D721Med (cell line): ENCODE data around the gene IGF1R.

Experiments used
- DNase-seq: peaks from one replicate; pipeline ENCODE4 v3.0.0; 2011; ENCODE audit warnings: low spot score; ENCODE audit not compliant: insufficient read length
- FAIRE-seq: peaks from 2 replicates; lab custom pipeline; 2011; peaks lifted over from hg19 to GRCh38; lab: Jason Lieb, UNC
- TF ChIP-seq, protein P1 (sequence below): IDR thresholded peaks from 2 replicates; pipeline ENCODE4 v1.5.1; 2012; ENCODE audit warnings: mild to moderate bottlenecking, control low read depth; ENCODE audit not compliant: insufficient read depth; ENCODE audit errors: missing control alignments

The IGF1R gene

GRCh38 chr15:98625614-98626013 lies 22.7 kb upstream of the IGF1R start:
- DNase-seq (no peak), FAIRE-seq (no peak)
- TF ChIP-seq, protein P1, sequence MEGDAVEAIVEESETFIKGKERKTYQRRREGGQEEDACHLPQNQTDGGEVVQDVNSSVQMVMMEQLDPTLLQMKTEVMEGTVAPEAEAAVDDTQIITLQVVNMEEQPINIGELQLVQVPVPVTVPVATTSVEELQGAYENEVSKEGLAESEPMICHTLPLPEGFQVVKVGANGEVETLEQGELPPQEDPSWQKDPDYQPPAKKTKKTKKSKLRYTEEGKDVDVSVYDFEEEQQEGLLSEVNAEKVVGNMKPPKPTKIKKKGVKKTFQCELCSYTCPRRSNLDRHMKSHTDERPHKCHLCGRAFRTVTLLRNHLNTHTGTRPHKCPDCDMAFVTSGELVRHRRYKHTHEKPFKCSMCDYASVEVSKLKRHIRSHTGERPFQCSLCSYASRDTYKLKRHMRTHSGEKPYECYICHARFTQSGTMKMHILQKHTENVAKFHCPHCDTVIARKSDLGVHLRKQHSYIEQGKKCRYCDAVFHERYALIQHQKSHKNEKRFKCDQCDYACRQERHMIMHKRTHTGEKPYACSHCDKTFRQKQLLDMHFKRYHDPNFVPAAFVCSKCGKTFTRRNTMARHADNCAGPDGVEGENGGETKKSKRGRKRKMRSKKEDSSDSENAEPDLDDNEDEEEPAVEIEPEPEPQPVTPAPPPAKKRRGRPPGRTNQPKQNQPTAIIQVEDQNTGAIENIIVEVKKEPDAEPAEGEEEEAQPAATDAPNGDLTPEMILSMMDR = no peak

DNA sequence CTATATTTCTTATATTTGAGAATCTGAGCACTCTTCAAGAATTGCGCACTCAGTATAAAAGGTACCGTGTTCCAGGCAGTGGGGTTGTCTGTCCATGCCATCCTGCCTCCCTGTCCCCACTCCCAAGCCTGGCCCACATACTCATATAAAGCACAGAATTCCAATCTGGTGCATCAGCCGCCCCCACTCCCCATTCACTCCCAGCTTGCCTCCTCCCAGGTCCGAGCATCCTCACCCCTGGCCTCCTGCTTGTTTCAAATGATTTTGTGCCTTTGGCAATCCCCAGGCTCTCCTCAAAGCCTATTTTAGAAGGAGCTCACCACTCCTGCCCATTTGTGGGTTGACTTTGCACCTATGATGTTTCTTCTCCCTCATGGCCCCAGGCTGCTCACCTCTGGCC lies 22.2 kb upstream of the IGF1R start:
- TF ChIP-seq, protein P1 = no peak
- DNase-seq = no peak
- FAIRE-seq = no peak

DNA sequence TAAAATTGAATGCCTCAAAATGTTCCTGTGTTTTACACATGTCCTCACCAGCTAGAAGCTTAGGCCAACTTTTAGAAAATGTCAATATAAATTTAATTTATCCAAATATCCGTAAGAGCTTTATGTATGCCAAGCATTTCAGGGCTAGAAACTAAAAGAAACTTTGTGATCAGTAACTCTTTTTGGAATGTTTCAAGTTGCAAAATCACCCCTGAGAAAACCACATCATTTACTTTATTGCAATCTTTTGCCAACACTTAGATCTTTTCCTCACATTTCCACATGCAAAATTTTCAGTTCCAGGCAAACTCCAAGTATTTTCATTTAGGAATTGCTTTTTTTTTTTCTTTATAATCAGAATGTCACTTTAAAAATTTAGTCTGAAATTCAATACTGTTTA lies 20.1 kb upstream of the IGF1R start:
- FAIRE-seq = no peak

DNA sequence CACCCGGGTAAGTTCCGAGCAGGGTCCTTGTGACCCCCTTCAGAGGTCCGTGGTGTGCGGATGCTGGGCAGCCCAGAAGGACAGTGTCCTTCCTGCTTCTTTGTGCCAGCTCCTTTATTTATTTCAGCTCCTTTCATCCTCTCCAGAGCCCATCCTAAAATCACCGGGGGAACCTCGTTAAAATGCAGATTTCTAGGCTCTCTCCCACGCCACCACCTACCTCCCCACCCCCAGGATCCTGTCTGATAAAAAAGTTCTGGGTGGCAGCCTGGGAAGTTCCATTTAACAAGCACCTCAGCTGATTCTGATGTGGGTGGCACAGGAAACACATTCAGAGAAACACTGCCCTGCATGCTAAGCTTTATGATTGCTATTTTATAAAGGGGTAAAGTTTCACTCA lies 12.5 kb upstream of the IGF1R start:
- DNase-seq = no peak
- FAIRE-seq = no peak
- TF ChIP-seq, protein P1 = no peak

More for the DNA sequence above, 20.1 kb upstream of the IGF1R start:
- TF ChIP-seq, protein P1 = no peak
- DNase-seq = no peak

DNA sequence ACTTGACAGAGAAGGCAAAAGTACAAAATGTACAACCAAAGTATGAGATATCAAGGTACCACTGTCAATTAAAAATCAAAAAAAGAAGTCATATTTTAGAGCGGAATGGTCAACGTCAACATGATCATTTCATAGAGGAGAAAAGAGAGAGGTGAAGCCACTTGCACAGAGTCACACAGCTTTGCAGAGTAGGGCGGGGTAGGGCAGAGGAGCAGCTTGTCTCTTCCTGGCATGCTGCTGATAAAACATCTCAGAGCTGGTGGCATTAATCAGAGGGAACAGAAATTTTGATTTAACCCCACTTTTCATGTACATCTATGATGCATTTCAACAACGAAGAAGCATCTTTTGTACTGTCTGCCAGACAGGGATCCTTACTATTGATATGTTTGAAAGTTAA lies 5.2 kb upstream of the IGF1R start:
- TF ChIP-seq, protein P1 = no peak
- FAIRE-seq = no peak
- no peak for DNase-seq

GRCh38 chr15:98646546-98647025 lies 1.8 kb upstream of the IGF1R start:
- DNase-seq (no peak), FAIRE-seq (peak; percentile 16)
- TF ChIP-seq, protein P1 = no peak

DNA sequence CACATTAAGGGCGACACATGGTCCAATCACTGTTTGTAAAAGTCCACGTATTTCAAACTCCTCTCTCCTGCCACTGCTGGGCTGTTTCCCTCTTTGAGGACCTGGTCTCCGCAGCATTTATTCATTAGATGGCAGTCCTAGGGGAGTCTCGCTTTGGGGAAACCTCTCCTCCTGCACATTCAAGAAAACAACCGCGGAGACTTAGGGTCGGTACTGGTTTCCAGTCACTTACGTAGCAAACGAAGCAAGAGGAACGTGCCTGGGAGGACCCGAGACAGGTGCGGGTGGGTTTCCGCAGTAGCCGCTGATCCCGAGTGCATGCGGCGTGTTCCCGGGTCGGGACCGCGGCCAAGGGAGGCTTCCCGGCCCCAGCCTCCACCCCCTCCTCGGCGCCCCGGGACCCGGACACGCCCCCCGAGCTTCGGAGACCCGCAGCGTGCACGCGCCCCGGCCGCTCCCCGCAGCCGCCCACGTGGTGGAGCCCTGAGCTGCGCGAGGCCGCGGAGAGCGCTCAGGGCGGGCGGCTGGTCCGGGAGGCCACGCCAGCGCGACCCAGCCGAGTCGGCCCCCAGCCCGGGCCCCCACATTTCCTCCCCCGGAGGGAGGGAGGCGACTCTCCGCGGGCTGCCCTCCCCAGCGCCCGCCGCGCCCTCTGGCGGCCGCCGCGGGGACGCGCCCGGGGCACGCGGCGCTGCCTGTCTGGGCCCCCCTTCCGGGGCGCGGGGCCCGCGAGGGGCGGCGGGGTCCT lies 1.1 kb upstream of the IGF1R start:
- DNase-seq (no peak), FAIRE-seq (no peak)
- TF ChIP-seq, protein P1 = peak; percentile 30
